Measurements from ENCODE around the gene TMEM80.
A peak's percentile ranks its signal among the peaks of the same experiment; 100 is the strongest.
"Not testable (repeated sequence)": the region's sequence is repeated elsewhere in the genome, so short reads cannot be mapped to it uniquely, and the experiment has no call there.

The TMEM80 gene

DNA sequence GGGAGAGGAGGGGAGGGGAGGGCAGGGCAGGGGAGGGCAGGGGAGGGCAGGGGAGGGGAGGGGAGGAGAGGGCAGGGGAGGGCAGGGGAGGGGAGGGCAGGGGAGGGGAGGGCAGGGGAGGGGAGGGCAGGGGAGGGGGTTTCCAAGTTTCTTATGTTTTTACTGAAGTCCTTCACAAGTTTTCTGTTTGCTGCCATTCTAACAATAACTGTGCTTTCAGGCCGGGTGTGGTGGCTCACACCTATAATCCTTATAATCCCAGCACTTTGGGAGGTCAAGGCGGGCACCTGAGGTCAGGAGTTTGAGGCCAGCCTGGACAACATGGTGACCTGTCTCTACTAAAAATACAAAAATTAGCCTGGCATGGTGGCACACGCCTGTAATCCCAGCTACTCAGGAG is 5.4 kb upstream of the TMEM80 start:
- H3K27ac Mint-ChIP-seq; ATAC-seq (ENCODE audit: low read depth); H3K36me3 Mint-ChIP-seq; DNase-seq (ENCODE audit: low spot score in 2 of 2); H3K27me3 Mint-ChIP-seq; H3K9me3 Mint-ChIP-seq; H3K4me3 Mint-ChIP-seq: not testable (repeated sequence)
- H3K4me1 Mint-ChIP-seq: peaks cover 20% of the 10 kb centered on the region

- Mint-ChIP-seq H3K4me1 (peaks cover 20% of the 10 kb centered on the region), H3K36me3 (peaks cover 9% of the 10 kb centered on the region), H3K27me3 (no peaks in the 10 kb centered on the region), H3K27ac (no peak overlapping the region), H3K4me3 (no peak overlapping the region), H3K9me3 (no peaks in the 10 kb centered on the region)
- ATAC-seq (ENCODE audit: low read depth): no peak
- no peak for DNase-seq (ENCODE audit: low spot score in 2 of 2)
Measured at GRCh38 chr11:690738-691633, 4.6 kb upstream of the TMEM80 start.

GRCh38 chr11:691710-692590 is 3.7 kb upstream of the TMEM80 start:
- Mint-ChIP-seq H3K36me3 (peaks cover 8% of the 10 kb centered on the region), H3K27me3 (no peaks in the 10 kb centered on the region), H3K9me3 (no peaks in the 10 kb centered on the region), H3K4me1 (peaks cover 20% of the 10 kb centered on the region), H3K4me3 (no peak overlapping the region), H3K27ac (no peak overlapping the region)
- ATAC-seq (ENCODE audit: low read depth) (no peak), DNase-seq (ENCODE audit: low spot score in 2 of 2) (no peak)

DNA sequence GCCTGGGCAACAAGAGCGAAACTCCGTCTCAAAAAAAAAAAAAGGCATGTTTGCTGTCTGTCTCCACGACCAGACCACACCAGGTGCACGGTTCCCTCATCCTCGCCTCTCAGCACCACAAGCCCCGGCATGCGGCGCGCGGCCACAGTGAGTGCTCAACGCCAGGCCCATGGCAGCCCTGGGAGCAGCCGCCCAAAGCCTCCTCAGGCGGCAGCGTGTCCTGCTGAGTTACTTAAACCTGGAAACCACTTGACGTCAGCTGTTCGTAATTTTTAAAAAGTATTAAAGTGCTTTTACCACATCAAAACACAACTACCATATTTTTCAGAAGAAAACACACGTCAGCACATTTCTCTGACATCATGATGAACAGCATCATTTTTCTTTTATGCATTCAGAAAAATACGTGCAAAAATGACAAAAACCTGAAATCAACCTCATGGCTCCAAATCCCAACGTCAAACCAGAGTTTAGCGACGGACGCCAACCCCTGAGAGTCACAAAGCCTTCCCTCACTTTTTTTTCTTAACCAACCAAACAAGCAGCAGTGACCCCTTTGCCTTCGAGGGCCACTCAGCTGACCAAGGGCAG is 2.7 kb upstream of the TMEM80 start:
- peak in 1 of 2 donors; percentile 30 for DNase-seq (ENCODE audit: low spot score in 2 of 2)
- Mint-ChIP-seq H3K36me3 (peaks cover 3% of the 10 kb centered on the region), H3K27me3 (no peaks in the 10 kb centered on the region), H3K4me1 (peaks cover 28% of the 10 kb centered on the region), H3K9me3 (no peaks in the 10 kb centered on the region), H3K27ac (no peak overlapping the region), H3K4me3 (peak overlapping the region; percentile 83)
- ATAC-seq (ENCODE audit: low read depth): no peak

DNA sequence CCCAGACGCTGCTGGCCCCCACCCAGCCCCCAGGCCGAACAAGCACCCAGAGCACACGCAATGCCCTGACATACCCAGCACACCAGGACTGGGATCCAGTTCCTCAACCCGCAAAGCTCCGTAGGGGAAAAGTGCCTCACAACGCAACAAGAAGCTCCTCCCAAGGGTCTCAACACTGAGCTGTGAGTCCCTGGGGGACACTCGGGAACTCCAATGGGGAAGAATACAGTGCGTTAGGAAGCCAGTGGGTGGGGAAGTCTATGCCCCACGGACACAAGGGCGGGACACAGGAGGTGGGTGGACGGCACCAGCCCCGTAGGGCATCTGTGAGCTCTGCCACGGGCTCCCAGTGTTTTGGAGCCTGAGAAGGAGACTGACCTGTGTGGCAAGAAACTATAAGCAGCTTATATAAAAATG is 2.2 kb upstream of the TMEM80 start:
- DNase-seq (ENCODE audit: low spot score in 2 of 2) (peak in 1 of 2 donors; percentile 20), ATAC-seq (ENCODE audit: low read depth) (no peak)
- peak overlapping the region; percentile 83 for H3K4me3 Mint-ChIP-seq
- H3K9me3 Mint-ChIP-seq: no peaks in the 10 kb centered on the region
- peak overlapping the region; percentile 68 for H3K27ac Mint-ChIP-seq
- peaks cover 3% of the 10 kb centered on the region for H3K36me3 Mint-ChIP-seq
- peaks cover 29% of the 10 kb centered on the region for H3K4me1 Mint-ChIP-seq
- no peaks in the 10 kb centered on the region for H3K27me3 Mint-ChIP-seq

DNA sequence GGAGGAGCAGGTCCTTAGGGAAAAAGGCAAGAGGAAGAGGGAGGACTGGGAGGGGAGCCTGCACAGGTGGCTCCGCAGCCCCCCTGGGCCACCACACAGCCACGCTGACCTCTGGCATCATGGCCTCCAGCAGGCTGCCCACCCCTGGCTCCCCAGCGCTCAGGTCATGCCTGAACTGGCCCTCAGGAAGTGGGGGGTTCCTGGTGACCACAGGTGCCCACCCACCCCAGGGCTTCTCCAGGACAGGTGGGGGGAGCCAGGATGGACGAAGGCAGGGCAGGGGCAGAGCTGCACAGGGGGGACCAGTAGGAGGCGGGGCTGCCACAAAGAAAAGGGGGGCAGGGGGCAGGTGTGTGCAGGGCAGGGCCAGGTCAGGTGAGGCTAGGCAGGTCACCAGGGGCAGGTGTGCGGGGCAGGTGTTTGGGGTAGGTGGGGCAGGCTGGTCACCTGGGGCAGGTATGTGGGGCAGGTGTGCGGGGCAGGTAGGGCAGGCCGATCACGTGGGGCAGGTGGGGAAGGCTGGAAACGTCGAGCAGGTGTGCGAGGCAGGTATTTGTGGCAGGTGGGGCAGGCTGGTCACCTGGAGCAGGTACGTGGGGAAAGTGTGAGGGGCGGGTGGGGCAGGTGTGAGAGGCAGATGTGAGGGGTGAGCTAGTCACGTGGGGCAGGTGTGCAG is 1.6 kb upstream of the TMEM80 start:
- no peaks in the 10 kb centered on the region for H3K27me3 Mint-ChIP-seq
- no peak for ATAC-seq (ENCODE audit: low read depth)
- peaks cover 3% of the 10 kb centered on the region for H3K36me3 Mint-ChIP-seq
- peaks cover 29% of the 10 kb centered on the region for H3K4me1 Mint-ChIP-seq
- peak in 1 of 2 donors; percentile 16 for DNase-seq (ENCODE audit: low spot score in 2 of 2)
- H3K9me3 Mint-ChIP-seq: no peaks in the 10 kb centered on the region
- peak overlapping the region; percentile 68 for H3K27ac Mint-ChIP-seq
- peak overlapping the region; percentile 83 for H3K4me3 Mint-ChIP-seq

GRCh38 chr11:694563-695287 is 891 bp upstream of the TMEM80 start, which contains the start of gene DEAF1:
TSS of gene DEAF1 (minus strand) at chr11:695222. CDS start at chr11:695047, 175 bp downstream.
- peak; percentile 73 for ATAC-seq (ENCODE audit: low read depth)
- peak within 1 kb of the TSS; percentile 89 for H3K27ac Mint-ChIP-seq
- no peaks in the 10 kb centered on the region for H3K9me3 Mint-ChIP-seq
- peak within 1 kb of the TSS; percentile 85 for H3K4me3 Mint-ChIP-seq
- peak in 1 of 2 donors; percentile 100 for DNase-seq (ENCODE audit: low spot score in 2 of 2)
- peaks cover 3% of the 10 kb centered on the region for H3K36me3 Mint-ChIP-seq
- H3K27me3 Mint-ChIP-seq: no peaks in the 10 kb centered on the region
- peaks cover 29% of the 10 kb centered on the region for H3K4me1 Mint-ChIP-seq

- ATAC-seq (ENCODE audit: low read depth) (no peak), DNase-seq (ENCODE audit: low spot score in 2 of 2) (peak in 1 of 2 donors; percentile 99)
- Mint-ChIP-seq H3K27ac (peak overlapping the region; percentile 89), H3K9me3 (no peaks in the 10 kb centered on the region), H3K27me3 (no peaks in the 10 kb centered on the region), H3K4me3 (peak overlapping the region; percentile 85), H3K36me3 (peaks cover 5% of the 10 kb centered on the region), H3K4me1 (peaks cover 29% of the 10 kb centered on the region)
Measured at GRCh38 chr11:695288-695537, 403 bp upstream of the TMEM80 start.

DNA sequence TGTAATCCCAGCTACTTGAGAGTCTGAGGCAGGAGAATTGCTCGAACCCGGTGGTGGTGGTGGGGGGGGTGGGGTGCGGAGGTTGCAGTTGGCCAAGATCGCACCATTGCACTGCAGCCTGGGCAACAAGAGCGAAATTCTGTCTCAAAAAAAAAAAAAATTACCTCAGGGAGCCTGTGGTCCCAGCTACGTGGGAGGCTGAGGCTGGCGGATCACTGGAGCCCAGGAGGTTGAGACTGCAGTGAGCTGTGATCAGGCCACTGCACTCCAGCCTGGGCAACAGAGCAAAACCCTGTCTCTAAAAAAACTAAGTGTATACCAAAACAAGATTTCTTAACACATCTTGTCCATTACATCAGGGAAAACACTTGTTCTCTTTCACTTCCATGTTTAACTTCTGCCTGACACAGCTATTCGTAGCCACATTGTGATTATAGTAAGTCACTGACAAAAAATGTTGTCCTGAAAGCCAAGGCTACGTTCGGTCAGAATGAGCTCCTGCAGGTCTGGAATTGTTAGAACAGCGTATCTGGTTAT is 1.4 kb downstream of the TMEM80 start:
- H3K27me3 Mint-ChIP-seq: no peaks in the 10 kb centered on the region
- H3K9me3 Mint-ChIP-seq: no peaks in the 10 kb centered on the region
- H3K27ac Mint-ChIP-seq: peak overlapping the region; percentile 89
- peaks cover 3% of the 10 kb centered on the region for H3K36me3 Mint-ChIP-seq
- peaks cover 27% of the 10 kb centered on the region for H3K4me1 Mint-ChIP-seq
- H3K4me3 Mint-ChIP-seq: peak overlapping the region; percentile 85
- ATAC-seq (ENCODE audit: low read depth) (no peak), DNase-seq (ENCODE audit: low spot score in 2 of 2) (no peak)

DNA sequence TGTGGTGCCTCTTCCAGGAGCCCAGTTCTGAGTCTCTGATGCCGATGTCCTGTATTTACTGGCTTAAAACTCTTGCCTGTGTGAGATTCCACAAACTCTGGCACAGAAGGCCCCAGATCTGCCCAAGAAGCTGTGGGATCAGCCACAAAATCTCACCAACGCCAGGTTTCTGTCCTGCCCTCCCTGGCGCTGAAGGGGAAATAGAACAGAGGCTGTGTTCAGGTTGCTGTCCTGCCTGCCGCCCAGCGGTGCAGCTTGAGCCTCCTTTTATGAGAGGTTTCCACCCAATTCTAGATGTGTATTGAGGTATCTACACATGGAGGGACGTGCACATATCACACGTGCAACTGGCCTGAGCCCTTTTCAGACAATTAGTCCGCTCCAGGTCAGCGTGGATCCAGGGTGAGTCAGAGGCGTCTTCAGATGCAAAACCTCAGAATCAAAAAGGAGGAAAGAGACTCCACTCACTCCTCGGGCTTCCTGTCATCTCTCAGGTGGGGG is 2.2 kb downstream of the TMEM80 start:
- H3K4me1 Mint-ChIP-seq: peaks cover 24% of the 10 kb centered on the region
- H3K9me3 Mint-ChIP-seq: no peaks in the 10 kb centered on the region
- H3K4me3 Mint-ChIP-seq: peak overlapping the region; percentile 11
- H3K27ac Mint-ChIP-seq: peak overlapping the region; percentile 50
- peaks cover 2% of the 10 kb centered on the region for H3K36me3 Mint-ChIP-seq
- H3K27me3 Mint-ChIP-seq: no peaks in the 10 kb centered on the region
- DNase-seq (ENCODE audit: low spot score in 2 of 2): no peak
- no peak for ATAC-seq (ENCODE audit: low read depth)

DNA sequence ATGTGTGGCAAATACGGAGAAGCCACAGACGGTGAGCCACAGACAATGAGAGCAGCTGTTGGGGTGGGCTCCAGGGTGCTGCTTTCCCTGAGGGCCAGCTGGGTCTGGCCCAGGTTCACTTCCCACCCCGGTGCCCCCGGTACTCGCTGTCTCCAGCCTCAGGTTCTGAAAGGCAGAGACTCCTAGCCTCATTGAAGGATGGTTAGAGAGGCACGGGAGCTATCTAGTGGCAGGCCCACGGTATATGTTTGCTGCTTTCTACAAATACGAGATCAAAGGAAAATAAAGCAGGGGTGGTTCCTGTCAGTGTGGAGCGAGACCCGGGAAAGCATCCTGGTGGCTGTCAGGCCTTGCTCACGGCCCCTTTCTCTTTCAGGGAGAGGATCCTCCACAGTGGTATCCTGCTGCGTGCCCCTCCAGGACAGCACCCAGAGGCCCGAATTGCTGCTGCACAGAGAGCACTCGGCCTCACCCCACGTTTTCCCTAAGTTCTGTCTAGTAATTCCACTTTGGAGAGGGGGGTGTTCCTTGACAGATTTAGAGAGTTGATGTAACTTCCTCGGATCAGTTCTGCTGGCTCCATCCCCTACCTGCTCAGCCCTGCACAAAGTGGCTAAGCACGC is 3.0 kb downstream of the TMEM80 start:
- H3K27ac Mint-ChIP-seq: peak overlapping the region; percentile 50
- no peaks in the 10 kb centered on the region for H3K9me3 Mint-ChIP-seq
- H3K36me3 Mint-ChIP-seq: peaks cover 2% of the 10 kb centered on the region
- H3K4me1 Mint-ChIP-seq: peaks cover 17% of the 10 kb centered on the region
- H3K27me3 Mint-ChIP-seq: no peaks in the 10 kb centered on the region
- DNase-seq (ENCODE audit: low spot score in 2 of 2): no peak
- no peak for ATAC-seq (ENCODE audit: low read depth)
- no peak overlapping the region for H3K4me3 Mint-ChIP-seq

DNA sequence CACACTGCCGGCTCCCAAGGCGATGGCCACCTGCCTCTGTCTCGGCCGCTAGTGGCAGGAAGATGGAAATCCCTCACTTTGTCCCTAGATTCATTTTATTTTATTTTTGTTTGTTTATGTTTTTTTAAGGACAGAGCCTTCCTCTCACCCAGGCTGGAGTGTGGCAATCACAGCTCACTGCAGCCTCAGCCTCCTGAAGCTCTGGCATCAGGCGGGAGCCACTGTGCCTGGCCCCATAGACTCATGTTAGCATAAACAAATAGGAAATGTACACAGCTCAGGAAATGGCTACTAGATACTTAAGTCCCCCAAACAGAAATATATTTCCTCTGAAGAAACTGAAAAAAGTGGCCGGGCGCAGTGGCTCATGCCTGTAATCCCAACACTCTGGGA is 3.5 kb downstream of the TMEM80 start:
- no peak overlapping the region for H3K27ac Mint-ChIP-seq
- peaks cover 12% of the 10 kb centered on the region for H3K4me1 Mint-ChIP-seq
- peaks cover 4% of the 10 kb centered on the region for H3K36me3 Mint-ChIP-seq
- DNase-seq (ENCODE audit: low spot score in 2 of 2) (no peak), ATAC-seq (ENCODE audit: low read depth) (no peak)
- H3K27me3 Mint-ChIP-seq: no peaks in the 10 kb centered on the region
- no peaks in the 10 kb centered on the region for H3K9me3 Mint-ChIP-seq
- no peak overlapping the region for H3K4me3 Mint-ChIP-seq
